ENCODE results near the gene NRP1. TPM values are rescaled to one million over a fixed set of nuclear protein-coding genes. Genes with fewer than 3 reads are reported as not detected.
A peak's percentile ranks its signal among the peaks of the same experiment; 100 is the strongest.

NRP1 gene
- total and polyA plus RNA-seq, 4 donors = 18.5 to 188 (median 71.7) TPM

- no peak for TF ChIP-seq CTCF (IDR thresholded peaks at IDR 0.05; ENCODE audit: control extremely low read depth, extremely low read depth)
- no peaks in the 10 kb centered on the region for H3K27me3 ChIP-seq (ENCODE audit: control insufficient read depth in 3 of 3, insufficient read depth in 3 of 3, low read length in 2 of 3)
- H3K9ac ChIP-seq (ENCODE audit: insufficient read depth in 1 of 2, low read length in 2 of 2) = no peak overlapping the region
- H3K4me3 ChIP-seq = no peak overlapping the region
- DNase-seq (peak in 2 of 3 donors; percentile 48 to 59), ATAC-seq (ENCODE audit: insufficient read depth, low FRiP score) (no peak)
- H3K27ac ChIP-seq (ENCODE audit: low read depth in 1 of 2, low read length in 1 of 2) = peak overlapping the region in 1 of 2 donors; percentile 30
- 83 to 87% methylated on average over 8 of the region's 8 CpGs for WGBS, 2 donors
- H3K4me1 ChIP-seq (ENCODE audit: control insufficient read depth in 5 of 5, insufficient read depth in 5 of 5, low read length in 5 of 5) = peaks cover 0 to 40% (median 14%) of the 10 kb centered on the region in 5 donors
- peaks cover 3 to 17% (median 10%) of the 10 kb centered on the region in 4 donors for H3K36me3 ChIP-seq (ENCODE audit: control insufficient read depth in 4 of 4, insufficient read depth in 4 of 4, low read length in 4 of 4)
- H3K9me3 ChIP-seq (ENCODE audit: control insufficient read depth in 4 of 4, insufficient read depth in 3 of 4, low read length in 3 of 4) = no peaks in the 10 kb centered on the region
Observed at GRCh38 chr10:33235251-33235884, 99.1 kb downstream of the NRP1 start.

GRCh38 chr10:33234831-33235237, 99.6 kb downstream of the NRP1 start:
- no peak overlapping the region for H3K9ac ChIP-seq (ENCODE audit: insufficient read depth in 1 of 2, low read length in 2 of 2)
- 64 to 67% methylated on average over 1 of the region's 1 CpG for WGBS, 2 donors
- no peaks in the 10 kb centered on the region for H3K9me3 ChIP-seq (ENCODE audit: control insufficient read depth in 4 of 4, insufficient read depth in 3 of 4, low read length in 3 of 4)
- TF ChIP-seq CTCF (IDR thresholded peaks at IDR 0.05; ENCODE audit: control extremely low read depth, extremely low read depth) = no peak
- no peak overlapping the region for H3K4me3 ChIP-seq
- no peak for ATAC-seq (ENCODE audit: insufficient read depth, low FRiP score)
- DNase-seq = peak; percentile 35 to 75 (median 65)
- H3K36me3 ChIP-seq (ENCODE audit: control insufficient read depth in 4 of 4, insufficient read depth in 4 of 4, low read length in 4 of 4) = peaks cover 0 to 17% (median 9%) of the 10 kb centered on the region in 4 donors
- no peaks in the 10 kb centered on the region for H3K27me3 ChIP-seq (ENCODE audit: control insufficient read depth in 3 of 3, insufficient read depth in 3 of 3, low read length in 2 of 3)
- peaks cover 2 to 41% (median 14%) of the 10 kb centered on the region in 5 donors for H3K4me1 ChIP-seq (ENCODE audit: control insufficient read depth in 5 of 5, insufficient read depth in 5 of 5, low read length in 5 of 5)
- peak overlapping the region in 1 of 2 donors; percentile 30 for H3K27ac ChIP-seq (ENCODE audit: low read depth in 1 of 2, low read length in 1 of 2)

- ATAC-seq (ENCODE audit: insufficient read depth, low FRiP score) = no peak
- H3K4me3 ChIP-seq = no peak overlapping the region
- H3K4me1 ChIP-seq (ENCODE audit: control insufficient read depth in 5 of 5, insufficient read depth in 5 of 5, low read length in 5 of 5) = peaks cover 2 to 44% (median 14%) of the 10 kb centered on the region in 5 donors
- TF ChIP-seq CTCF (IDR thresholded peaks at IDR 0.05; ENCODE audit: control extremely low read depth, extremely low read depth) = no peak
- H3K27ac ChIP-seq (ENCODE audit: low read depth in 1 of 2, low read length in 1 of 2) = peak overlapping the region in 1 of 2 donors; percentile 73
- DNase-seq = no peak
- no peaks in the 10 kb centered on the region for H3K27me3 ChIP-seq (ENCODE audit: control insufficient read depth in 3 of 3, insufficient read depth in 3 of 3, low read length in 2 of 3)
- H3K9ac ChIP-seq (ENCODE audit: insufficient read depth in 1 of 2, low read length in 2 of 2) = no peak overlapping the region
- WGBS, 2 donors = 77 to 87% methylated on average over 3 of the region's 3 CpGs
- no peaks in the 10 kb centered on the region for H3K9me3 ChIP-seq (ENCODE audit: control insufficient read depth in 4 of 4, insufficient read depth in 3 of 4, low read length in 3 of 4)
- peaks cover 0 to 17% (median 6%) of the 10 kb centered on the region in 4 donors for H3K36me3 ChIP-seq (ENCODE audit: control insufficient read depth in 4 of 4, insufficient read depth in 4 of 4, low read length in 4 of 4)
Observed at GRCh38 chr10:33233635-33234034, 100.8 kb downstream of the NRP1 start.

Data from lung (tissue), 12 donors.